Measurements from ENCODE around the gene IDH1.

DNA sequence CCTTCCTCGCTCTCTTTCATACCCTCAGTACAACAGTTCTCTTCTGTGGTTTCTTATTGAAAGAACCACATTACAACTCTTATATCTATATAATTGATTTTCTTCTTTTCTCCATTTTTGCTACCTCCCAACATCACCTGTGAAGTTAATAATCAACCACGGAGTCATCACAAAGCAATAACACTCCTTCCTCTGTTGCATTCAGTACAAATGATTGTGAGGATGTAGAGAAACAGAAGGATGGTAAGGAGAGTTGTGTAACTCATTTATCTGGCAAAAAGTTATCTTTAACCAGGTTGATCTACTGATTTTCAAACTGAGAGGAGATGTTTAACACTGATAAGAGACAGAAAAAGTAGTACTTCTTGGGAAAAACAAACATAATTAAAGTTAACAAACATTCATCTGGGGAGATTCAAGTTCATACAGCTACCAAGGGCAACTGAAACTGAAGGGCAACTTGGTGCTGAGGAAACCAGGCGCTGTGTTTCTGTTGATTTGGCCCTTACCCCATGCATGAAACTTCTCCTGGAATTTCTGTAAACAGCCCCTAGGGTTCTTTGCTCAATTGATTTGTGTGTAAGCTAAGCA lies 14.2 kb downstream of the IDH1 start:
- TF ChIP-seq, protein P1, sequence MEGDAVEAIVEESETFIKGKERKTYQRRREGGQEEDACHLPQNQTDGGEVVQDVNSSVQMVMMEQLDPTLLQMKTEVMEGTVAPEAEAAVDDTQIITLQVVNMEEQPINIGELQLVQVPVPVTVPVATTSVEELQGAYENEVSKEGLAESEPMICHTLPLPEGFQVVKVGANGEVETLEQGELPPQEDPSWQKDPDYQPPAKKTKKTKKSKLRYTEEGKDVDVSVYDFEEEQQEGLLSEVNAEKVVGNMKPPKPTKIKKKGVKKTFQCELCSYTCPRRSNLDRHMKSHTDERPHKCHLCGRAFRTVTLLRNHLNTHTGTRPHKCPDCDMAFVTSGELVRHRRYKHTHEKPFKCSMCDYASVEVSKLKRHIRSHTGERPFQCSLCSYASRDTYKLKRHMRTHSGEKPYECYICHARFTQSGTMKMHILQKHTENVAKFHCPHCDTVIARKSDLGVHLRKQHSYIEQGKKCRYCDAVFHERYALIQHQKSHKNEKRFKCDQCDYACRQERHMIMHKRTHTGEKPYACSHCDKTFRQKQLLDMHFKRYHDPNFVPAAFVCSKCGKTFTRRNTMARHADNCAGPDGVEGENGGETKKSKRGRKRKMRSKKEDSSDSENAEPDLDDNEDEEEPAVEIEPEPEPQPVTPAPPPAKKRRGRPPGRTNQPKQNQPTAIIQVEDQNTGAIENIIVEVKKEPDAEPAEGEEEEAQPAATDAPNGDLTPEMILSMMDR (IDR thresholded peaks at IDR 0.05; ENCODE audit: low read depth, low read length, poor library complexity, severe bottlenecking), result no peak
- no peak for TF ChIP-seq EZH2phosphoT487 (IDR thresholded peaks at IDR 0.05; ENCODE audit: borderline replicate concordance, low read length)
